22Rv1 (cell line): ENCODE measurements around the gene NADK2.

Experiments used
- H3K27ac ChIP-seq: fragments of 450-650 bp; 2 replicates; pipeline ENCODE4 v1.5.1; 2017
- ZFX ChIP-seq: fragments of 450-650 bp; IDR thresholded peaks from 2 replicates; pipeline ENCODE4 v1.6.1; 2017; ENCODE audit warnings: antibody characterized with exemption, borderline replicate concordance
- TF ChIP-seq, protein P1 (sequence below): fragments of 450-650 bp; IDR thresholded peaks from 2 replicates; pipeline ENCODE4 v1.5.1; 2017; ENCODE audit warnings: mild to moderate bottlenecking

Gene NADK2

DNA sequence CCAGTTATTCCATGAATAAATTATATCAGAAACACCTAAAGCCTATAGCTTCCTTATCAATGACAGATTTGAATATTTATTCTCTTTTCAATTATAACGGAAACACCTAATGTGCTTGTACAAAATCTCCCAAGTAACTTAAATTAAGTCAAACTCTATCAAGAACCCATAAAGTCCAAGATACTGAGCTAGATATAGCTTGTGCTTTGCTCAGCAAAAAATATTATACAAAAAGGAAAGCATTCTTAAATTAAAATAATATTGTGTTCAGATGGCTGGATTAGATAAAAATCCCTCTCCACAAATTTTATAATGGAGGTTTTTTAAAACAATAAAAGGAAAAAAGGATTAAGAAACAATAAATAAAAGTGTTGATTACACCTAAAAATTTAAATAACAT, 23.7 kb downstream of the NADK2 start:
- TF ChIP-seq ZFX: no peak
- TF ChIP-seq, protein P1, sequence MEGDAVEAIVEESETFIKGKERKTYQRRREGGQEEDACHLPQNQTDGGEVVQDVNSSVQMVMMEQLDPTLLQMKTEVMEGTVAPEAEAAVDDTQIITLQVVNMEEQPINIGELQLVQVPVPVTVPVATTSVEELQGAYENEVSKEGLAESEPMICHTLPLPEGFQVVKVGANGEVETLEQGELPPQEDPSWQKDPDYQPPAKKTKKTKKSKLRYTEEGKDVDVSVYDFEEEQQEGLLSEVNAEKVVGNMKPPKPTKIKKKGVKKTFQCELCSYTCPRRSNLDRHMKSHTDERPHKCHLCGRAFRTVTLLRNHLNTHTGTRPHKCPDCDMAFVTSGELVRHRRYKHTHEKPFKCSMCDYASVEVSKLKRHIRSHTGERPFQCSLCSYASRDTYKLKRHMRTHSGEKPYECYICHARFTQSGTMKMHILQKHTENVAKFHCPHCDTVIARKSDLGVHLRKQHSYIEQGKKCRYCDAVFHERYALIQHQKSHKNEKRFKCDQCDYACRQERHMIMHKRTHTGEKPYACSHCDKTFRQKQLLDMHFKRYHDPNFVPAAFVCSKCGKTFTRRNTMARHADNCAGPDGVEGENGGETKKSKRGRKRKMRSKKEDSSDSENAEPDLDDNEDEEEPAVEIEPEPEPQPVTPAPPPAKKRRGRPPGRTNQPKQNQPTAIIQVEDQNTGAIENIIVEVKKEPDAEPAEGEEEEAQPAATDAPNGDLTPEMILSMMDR: no peak
- no peak overlapping the region for H3K27ac ChIP-seq

DNA sequence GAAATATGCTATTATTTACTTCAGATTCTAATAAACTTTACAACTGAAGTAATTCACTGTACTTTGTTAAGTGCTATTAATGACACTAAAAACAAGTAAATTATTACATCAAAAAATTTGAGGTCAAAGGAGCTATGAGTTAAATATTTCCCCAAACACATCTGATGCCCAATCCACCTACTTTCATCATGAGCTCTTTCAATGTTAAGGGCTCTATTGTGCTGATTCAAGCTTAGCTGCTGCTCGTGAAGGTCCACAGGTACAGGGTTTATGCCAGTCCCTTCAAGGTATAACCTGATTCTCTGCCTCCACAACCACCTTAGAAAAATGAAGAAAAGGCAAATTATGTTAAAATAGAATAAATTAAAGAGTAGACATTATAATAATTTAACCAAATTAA, 24.2 kb downstream of the NADK2 start:
- no peak overlapping the region for H3K27ac ChIP-seq
- TF ChIP-seq, protein P1: no peak
- no peak for TF ChIP-seq ZFX

DNA sequence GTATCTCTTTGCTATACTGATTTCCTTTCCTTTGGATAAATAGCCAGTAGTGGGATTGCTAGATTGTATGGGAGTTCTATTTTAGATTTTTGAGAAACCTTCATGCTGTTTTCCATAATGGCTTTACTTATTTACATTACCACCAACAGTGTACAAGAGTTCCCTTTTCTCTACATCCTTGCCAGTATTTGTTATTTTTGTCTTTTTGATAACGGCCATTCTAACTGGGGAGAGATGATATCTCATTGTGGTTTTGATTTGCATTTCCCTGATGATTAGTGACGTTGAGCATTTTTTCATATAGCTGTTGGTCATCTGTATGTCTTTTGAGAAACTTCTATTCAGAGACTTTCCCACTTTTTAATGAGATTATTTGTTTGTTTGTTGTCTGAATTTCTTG, 25.8 kb downstream of the NADK2 start:
- H3K27ac ChIP-seq: no peak overlapping the region
- no peak for TF ChIP-seq ZFX
- TF ChIP-seq, protein P1: no peak

DNA sequence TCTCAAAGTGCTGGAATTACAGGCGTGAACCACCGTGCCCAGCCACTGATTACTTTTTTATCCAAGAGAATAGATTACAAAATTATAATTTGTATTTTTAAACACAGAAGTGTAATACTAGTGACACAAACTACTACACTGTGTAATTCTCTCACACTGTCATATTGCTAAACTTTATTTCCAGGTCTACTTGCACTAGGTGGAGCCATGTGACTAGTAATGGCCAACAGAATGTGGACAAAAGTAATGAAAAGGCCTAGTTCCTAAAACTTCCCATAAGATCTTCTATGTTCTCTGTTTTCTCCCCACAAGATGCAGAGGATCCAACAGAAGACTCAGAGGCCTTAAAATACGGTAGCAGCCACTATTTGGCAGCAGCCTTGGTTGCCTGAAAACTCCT, 27.3 kb downstream of the NADK2 start:
- H3K27ac ChIP-seq: no peak overlapping the region
- TF ChIP-seq ZFX: no peak
- TF ChIP-seq, protein P1: no peak

DNA sequence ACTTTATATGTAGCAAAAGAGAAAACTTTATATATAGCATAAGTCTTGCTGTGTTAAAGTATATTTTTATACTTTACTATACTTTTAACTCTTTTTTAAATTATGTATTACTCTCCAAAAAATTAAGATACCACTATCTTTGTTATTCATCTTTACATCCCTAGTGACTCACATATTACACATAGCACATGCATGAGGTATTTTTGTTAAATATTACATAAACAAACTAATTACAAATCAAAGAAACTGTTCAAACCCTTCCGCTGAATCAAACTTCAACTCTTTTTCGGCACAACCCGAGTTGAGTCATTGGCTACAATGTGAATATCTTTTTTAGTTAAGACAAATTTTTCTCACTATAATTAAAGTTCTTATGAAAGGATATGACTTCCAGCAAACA, 32.1 kb downstream of the NADK2 start:
- TF ChIP-seq ZFX: no peak
- TF ChIP-seq, protein P1: no peak
- H3K27ac ChIP-seq: no peak overlapping the region

DNA sequence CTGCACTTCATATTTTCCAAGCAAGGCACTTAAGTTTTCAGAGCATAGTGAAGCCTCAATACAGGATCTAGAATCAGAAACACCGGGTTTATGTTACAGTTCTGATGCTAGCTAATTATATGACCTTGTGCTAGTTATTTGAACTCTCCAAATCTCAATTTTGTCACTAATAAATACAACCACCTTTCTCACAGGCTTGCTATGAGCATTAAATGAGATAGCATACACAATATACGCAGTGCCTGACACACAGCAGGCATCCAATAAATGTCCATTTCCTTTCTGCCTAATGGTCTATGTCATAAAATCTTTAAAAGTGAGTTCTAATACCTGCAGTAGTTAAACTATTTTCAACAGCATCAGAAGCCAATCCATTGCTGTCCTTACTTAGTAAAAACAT, 32.9 kb downstream of the NADK2 start:
- TF ChIP-seq ZFX: no peak
- TF ChIP-seq, protein P1: no peak
- no peak overlapping the region for H3K27ac ChIP-seq

DNA sequence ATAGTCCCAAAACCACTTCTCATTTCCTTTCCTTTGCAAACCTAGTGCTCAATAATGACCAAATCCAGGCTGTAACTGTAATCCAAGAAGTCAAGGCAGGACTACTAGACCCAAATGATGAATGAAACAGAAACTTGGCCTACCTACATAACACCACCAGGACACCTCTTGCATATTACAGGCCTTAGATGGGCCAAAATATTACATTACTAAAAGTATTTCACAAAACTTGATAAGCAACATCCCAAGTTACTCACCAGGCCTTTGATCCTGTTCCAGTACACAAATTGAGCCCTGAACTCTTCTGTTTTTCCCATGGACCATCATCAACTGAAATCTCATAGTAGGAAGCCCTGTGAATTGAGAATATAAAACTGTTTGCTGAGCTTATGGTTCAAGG, 34.8 kb downstream of the NADK2 start:
- TF ChIP-seq, protein P1: no peak
- TF ChIP-seq ZFX: no peak
- H3K27ac ChIP-seq: no peak overlapping the region
